Measurements from ENCODE around the gene KCP.

The KCP gene
- long read RNA-seq: 0 reads

DNA sequence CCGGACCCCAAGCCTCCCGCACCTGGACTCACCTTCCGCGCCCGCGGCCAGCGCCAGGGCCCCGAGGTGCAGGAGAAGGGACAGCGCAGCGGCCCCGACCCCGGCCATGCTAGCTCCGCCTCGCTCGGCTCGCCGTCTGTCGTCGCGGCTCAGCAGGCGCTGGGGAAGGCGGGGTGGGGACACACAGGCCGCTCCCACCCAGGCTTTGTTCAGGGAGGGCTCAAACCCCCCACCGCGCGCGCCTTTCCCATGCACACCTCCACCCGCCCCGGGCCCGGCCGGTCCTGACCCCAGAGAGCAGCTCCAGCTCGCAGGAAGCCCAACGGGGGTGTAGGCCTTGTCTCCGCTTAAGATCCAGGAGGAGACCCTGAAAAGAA is at the start of gene KCP:
Gene KCP (minus strand): TSS at position 141 of the 377 bp plus-strand sequence. CDS start 33 bp downstream, at position 108.
- no peak within 1 kb of the TSS for H3K27ac ChIP-seq (replicated peaks)
- no peak within 1 kb of the TSS for H3K4me3 ChIP-seq (replicated peaks; ENCODE audit: insufficient read depth, low read length)
- peaks cover 17% of the 10 kb centered on the region for H3K27me3 ChIP-seq (ENCODE audit: insufficient read depth, poor library complexity, severe bottlenecking)
- DNase-seq (ENCODE audit: low read depth in 1 of 2, low spot score in 1 of 2): no peak
- TF ChIP-seq, protein P1, sequence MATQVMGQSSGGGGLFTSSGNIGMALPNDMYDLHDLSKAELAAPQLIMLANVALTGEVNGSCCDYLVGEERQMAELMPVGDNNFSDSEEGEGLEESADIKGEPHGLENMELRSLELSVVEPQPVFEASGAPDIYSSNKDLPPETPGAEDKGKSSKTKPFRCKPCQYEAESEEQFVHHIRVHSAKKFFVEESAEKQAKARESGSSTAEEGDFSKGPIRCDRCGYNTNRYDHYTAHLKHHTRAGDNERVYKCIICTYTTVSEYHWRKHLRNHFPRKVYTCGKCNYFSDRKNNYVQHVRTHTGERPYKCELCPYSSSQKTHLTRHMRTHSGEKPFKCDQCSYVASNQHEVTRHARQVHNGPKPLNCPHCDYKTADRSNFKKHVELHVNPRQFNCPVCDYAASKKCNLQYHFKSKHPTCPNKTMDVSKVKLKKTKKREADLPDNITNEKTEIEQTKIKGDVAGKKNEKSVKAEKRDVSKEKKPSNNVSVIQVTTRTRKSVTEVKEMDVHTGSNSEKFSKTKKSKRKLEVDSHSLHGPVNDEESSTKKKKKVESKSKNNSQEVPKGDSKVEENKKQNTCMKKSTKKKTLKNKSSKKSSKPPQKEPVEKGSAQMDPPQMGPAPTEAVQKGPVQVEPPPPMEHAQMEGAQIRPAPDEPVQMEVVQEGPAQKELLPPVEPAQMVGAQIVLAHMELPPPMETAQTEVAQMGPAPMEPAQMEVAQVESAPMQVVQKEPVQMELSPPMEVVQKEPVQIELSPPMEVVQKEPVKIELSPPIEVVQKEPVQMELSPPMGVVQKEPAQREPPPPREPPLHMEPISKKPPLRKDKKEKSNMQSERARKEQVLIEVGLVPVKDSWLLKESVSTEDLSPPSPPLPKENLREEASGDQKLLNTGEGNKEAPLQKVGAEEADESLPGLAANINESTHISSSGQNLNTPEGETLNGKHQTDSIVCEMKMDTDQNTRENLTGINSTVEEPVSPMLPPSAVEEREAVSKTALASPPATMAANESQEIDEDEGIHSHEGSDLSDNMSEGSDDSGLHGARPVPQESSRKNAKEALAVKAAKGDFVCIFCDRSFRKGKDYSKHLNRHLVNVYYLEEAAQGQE (IDR thresholded peaks at IDR 0.05; ENCODE audit: insufficient replicate concordance, low read depth): no peak
- TF ChIP-seq, protein P2, sequence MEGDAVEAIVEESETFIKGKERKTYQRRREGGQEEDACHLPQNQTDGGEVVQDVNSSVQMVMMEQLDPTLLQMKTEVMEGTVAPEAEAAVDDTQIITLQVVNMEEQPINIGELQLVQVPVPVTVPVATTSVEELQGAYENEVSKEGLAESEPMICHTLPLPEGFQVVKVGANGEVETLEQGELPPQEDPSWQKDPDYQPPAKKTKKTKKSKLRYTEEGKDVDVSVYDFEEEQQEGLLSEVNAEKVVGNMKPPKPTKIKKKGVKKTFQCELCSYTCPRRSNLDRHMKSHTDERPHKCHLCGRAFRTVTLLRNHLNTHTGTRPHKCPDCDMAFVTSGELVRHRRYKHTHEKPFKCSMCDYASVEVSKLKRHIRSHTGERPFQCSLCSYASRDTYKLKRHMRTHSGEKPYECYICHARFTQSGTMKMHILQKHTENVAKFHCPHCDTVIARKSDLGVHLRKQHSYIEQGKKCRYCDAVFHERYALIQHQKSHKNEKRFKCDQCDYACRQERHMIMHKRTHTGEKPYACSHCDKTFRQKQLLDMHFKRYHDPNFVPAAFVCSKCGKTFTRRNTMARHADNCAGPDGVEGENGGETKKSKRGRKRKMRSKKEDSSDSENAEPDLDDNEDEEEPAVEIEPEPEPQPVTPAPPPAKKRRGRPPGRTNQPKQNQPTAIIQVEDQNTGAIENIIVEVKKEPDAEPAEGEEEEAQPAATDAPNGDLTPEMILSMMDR (IDR thresholded peaks at IDR 0.05; ENCODE audit: insufficient read depth, low read length): no peak
- TF ChIP-seq POLR2AphosphoS5 (IDR thresholded peaks at IDR 0.05; ENCODE audit: low read depth) (no peak), SPI1 (IDR thresholded peaks at IDR 0.05; ENCODE audit: borderline replicate concordance, low read depth) (no peak), GABPA (IDR thresholded peaks at IDR 0.05; ENCODE audit: low read depth) (no peak)

DNA sequence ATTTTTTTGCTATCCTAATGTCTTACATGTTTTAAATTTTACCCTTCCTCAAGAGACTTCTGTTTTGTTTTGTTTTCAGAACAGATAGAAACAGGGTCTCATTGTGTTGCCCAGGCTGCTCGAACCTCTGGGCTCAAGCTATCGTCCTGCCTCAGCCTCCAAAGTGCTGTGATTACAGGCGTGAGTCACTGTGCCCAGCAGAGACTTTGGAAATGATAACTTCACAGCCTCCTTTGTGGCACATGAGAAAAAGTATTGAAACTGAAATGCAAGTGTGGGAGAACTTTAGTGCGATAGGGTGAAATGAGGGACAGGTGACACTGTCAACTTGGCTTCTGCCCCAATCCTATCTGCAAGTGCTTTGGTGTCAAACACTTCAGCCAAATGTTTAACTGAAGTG is 48.8 kb upstream of the KCP start:
- no peak for DNase-seq (ENCODE audit: low read depth in 1 of 2, low spot score in 1 of 2)
- H3K27ac ChIP-seq (replicated peaks): no peak overlapping the region
- H3K27me3 ChIP-seq (ENCODE audit: insufficient read depth, poor library complexity, severe bottlenecking): no peaks in the 10 kb centered on the region
- TF ChIP-seq POLR2AphosphoS5 (IDR thresholded peaks at IDR 0.05; ENCODE audit: low read depth) (no peak), GABPA (IDR thresholded peaks at IDR 0.05; ENCODE audit: low read depth) (no peak), SPI1 (IDR thresholded peaks at IDR 0.05; ENCODE audit: borderline replicate concordance, low read depth) (no peak)
- TF ChIP-seq, protein P2 (IDR thresholded peaks at IDR 0.05; ENCODE audit: insufficient read depth, low read length): no peak
- no peak overlapping the region for H3K4me3 ChIP-seq (replicated peaks; ENCODE audit: insufficient read depth, low read length)

DNA sequence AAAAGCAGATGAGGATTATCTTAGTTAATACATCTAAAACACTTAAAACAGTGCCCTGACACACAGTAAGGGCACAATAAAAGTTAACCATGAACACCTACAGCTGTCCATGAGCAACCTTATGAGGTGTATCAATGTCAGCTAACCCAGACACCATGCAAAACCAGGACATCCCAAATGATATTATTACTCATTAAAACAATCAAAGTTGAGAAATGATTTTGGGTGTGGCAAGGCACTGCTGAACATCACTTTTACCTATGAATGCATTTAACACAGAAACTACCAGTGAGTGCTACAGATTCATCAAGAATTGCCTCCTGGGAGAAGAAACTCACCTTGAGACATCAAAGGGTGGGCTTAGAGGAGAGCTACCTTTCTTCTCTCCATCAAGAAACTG is 45.5 kb upstream of the KCP start:
- TF ChIP-seq, protein P2 (IDR thresholded peaks at IDR 0.05; ENCODE audit: insufficient read depth, low read length): no peak
- TF ChIP-seq, protein P1 (IDR thresholded peaks at IDR 0.05; ENCODE audit: insufficient replicate concordance, low read depth): no peak
- no peak for TF ChIP-seq SPI1 (IDR thresholded peaks at IDR 0.05; ENCODE audit: borderline replicate concordance, low read depth)
- no peak for TF ChIP-seq POLR2AphosphoS5 (IDR thresholded peaks at IDR 0.05; ENCODE audit: low read depth)
- no peak for TF ChIP-seq GABPA (IDR thresholded peaks at IDR 0.05; ENCODE audit: low read depth)
- DNase-seq (ENCODE audit: low read depth in 1 of 2, low spot score in 1 of 2): no peak
- Histone ChIP-seq H3K27ac (replicated peaks) (no peak overlapping the region), H3K4me3 (replicated peaks; ENCODE audit: insufficient read depth, low read length) (no peak overlapping the region), H3K27me3 (ENCODE audit: insufficient read depth, poor library complexity, severe bottlenecking) (no peaks in the 10 kb centered on the region)
